HL-60/S4 treated with retinoic acid at 250 ng/mL for 4 days and 3 days (cell line): ENCODE data around the gene PC.
"Not testable (repeated sequence)": the region's sequence is repeated elsewhere in the genome, so short reads cannot be mapped to it uniquely, and the experiment has no call there.

Experiments
- in situ Hi-C: fragments of 300-500 bp; cut with MboI; formaldehyde crosslinking; loops from 2 replicates; pipeline ENCODE4 v1.7.0; 2022; ENCODE audit warnings: low sequenced_read_pairs

Gene PC

GRCh38 chr11:66810576-66811185 lies 147.5 kb downstream of the PC start:
- in situ Hi-C loops: no loop called here

GRCh38 chr11:66809592-66809991 lies 148.6 kb downstream of the PC start:
- in situ Hi-C loops: no loop called here

GRCh38 chr11:66800720-66801428 lies 157.3 kb downstream of the PC start:
- in situ Hi-C loops: no loop called here

GRCh38 chr11:66799815-66800214 lies 158.4 kb downstream of the PC start:
- in situ Hi-C loops: not testable (repeated sequence)
